ENCODE results near the gene PATZ1.

GRCh38 chr22:31354515-31354914 is 8.4 kb upstream of the PATZ1 start:
- TF ChIP-seq CTCF (IDR thresholded peaks at IDR 0.05 in 2 of 3, conservative IDR thresholded peaks at IDR 0.05 in 1 of 3; ENCODE audit: insufficient read depth in 2 of 3, low read depth in 1 of 3, low read length in 3 of 3) (no peak), ELF1 (tag; IDR thresholded peaks at IDR 0.05) (no peak)

All from K562 (cell line).